Measurements from ENCODE around the gene HIC1. TPM values are rescaled to one million over a fixed set of nuclear protein-coding genes. Genes with fewer than 3 reads are reported as not detected.

HIC1 gene
- total RNA-seq, 1 donor from 2014 or later: 23.5 TPM

GRCh38 chr17:2093349-2093748 is 38.4 kb downstream of the HIC1 start:
- Histone ChIP-seq H3K27me3 (ENCODE audit: control insufficient read depth in 3 of 3, insufficient read depth in 3 of 3, low read length in 3 of 3) (no peaks in the 10 kb centered on the region), H3K4me1 (ENCODE audit: control insufficient read depth in 3 of 3, insufficient read depth in 3 of 3, low read length in 3 of 3) (peaks cover 26 to 32% (median 28%) of the 10 kb centered on the region in 3 donors), H3K36me3 (ENCODE audit: control insufficient read depth in 3 of 3, insufficient read depth in 3 of 3, low read length in 3 of 3) (no peaks in the 10 kb centered on the region), H3K9ac (ENCODE audit: low read depth in 1 of 3, low read length in 3 of 3) (peak overlapping the region in 1 of 3 donors; percentile 33), H3K4me3 (ENCODE audit: low read length in 3 of 3) (no peak overlapping the region), H3K27ac (ENCODE audit: low read depth, low read length) (no peak overlapping the region), H3K9me3 (ENCODE audit: control insufficient read depth in 3 of 3, low read length in 3 of 3) (no peaks in the 10 kb centered on the region)

- H3K9ac ChIP-seq (ENCODE audit: low read depth in 1 of 3, low read length in 3 of 3): peak overlapping the region in 2 of 3 donors; percentile 54 to 62
- H3K27ac ChIP-seq (ENCODE audit: low read depth, low read length): peak overlapping the region; percentile 29
- no peaks in the 10 kb centered on the region for H3K27me3 ChIP-seq (ENCODE audit: control insufficient read depth in 3 of 3, insufficient read depth in 3 of 3, low read length in 3 of 3)
- peaks cover 18 to 20% (median 20%) of the 10 kb centered on the region in 3 donors for H3K4me1 ChIP-seq (ENCODE audit: control insufficient read depth in 3 of 3, insufficient read depth in 3 of 3, low read length in 3 of 3)
- H3K4me3 ChIP-seq (ENCODE audit: low read length in 3 of 3): peak overlapping the region in 1 of 3 donors; percentile 6
- H3K36me3 ChIP-seq (ENCODE audit: control insufficient read depth in 3 of 3, insufficient read depth in 3 of 3, low read length in 3 of 3): no peaks in the 10 kb centered on the region
- no peaks in the 10 kb centered on the region for H3K9me3 ChIP-seq (ENCODE audit: control insufficient read depth in 3 of 3, low read length in 3 of 3)
These were observed 40.1 kb downstream of the HIC1 start for GRCh38 chr17:2094891-2095535.

- H3K4me1 ChIP-seq (ENCODE audit: control insufficient read depth in 3 of 3, insufficient read depth in 3 of 3, low read length in 3 of 3): peaks cover 14 to 18% (median 17%) of the 10 kb centered on the region in 3 donors
- peak overlapping the region; percentile 29 for H3K27ac ChIP-seq (ENCODE audit: low read depth, low read length)
- no peaks in the 10 kb centered on the region for H3K27me3 ChIP-seq (ENCODE audit: control insufficient read depth in 3 of 3, insufficient read depth in 3 of 3, low read length in 3 of 3)
- H3K4me3 ChIP-seq (ENCODE audit: low read length in 3 of 3): no peak overlapping the region
- peak overlapping the region in 2 of 3 donors; percentile 54 to 62 for H3K9ac ChIP-seq (ENCODE audit: low read depth in 1 of 3, low read length in 3 of 3)
- H3K36me3 ChIP-seq (ENCODE audit: control insufficient read depth in 3 of 3, insufficient read depth in 3 of 3, low read length in 3 of 3): no peaks in the 10 kb centered on the region
- H3K9me3 ChIP-seq (ENCODE audit: control insufficient read depth in 3 of 3, low read length in 3 of 3): no peaks in the 10 kb centered on the region
These were observed 40.6 kb downstream of the HIC1 start for GRCh38 chr17:2095536-2095910.

GRCh38 chr17:2101448-2102257 is 46.8 kb downstream of the HIC1 start:
- peak overlapping the region in 1 of 3 donors; percentile 41 for H3K9ac ChIP-seq (ENCODE audit: low read depth in 1 of 3, low read length in 3 of 3)
- H3K9me3 ChIP-seq (ENCODE audit: control insufficient read depth in 3 of 3, low read length in 3 of 3): no peaks in the 10 kb centered on the region
- H3K36me3 ChIP-seq (ENCODE audit: control insufficient read depth in 3 of 3, insufficient read depth in 3 of 3, low read length in 3 of 3): no peaks in the 10 kb centered on the region
- H3K4me3 ChIP-seq (ENCODE audit: low read length in 3 of 3): no peak overlapping the region
- peaks cover 8 to 19% (median 12%) of the 10 kb centered on the region in 3 donors for H3K4me1 ChIP-seq (ENCODE audit: control insufficient read depth in 3 of 3, insufficient read depth in 3 of 3, low read length in 3 of 3)
- H3K27ac ChIP-seq (ENCODE audit: low read depth, low read length): no peak overlapping the region
- H3K27me3 ChIP-seq (ENCODE audit: control insufficient read depth in 3 of 3, insufficient read depth in 3 of 3, low read length in 3 of 3): no peaks in the 10 kb centered on the region

GRCh38 chr17:2102931-2103809 is 48.3 kb downstream of the HIC1 start:
- Histone ChIP-seq H3K36me3 (ENCODE audit: control insufficient read depth in 3 of 3, insufficient read depth in 3 of 3, low read length in 3 of 3) (no peaks in the 10 kb centered on the region), H3K4me3 (ENCODE audit: low read length in 3 of 3) (no peak overlapping the region), H3K27ac (ENCODE audit: low read depth, low read length) (no peak overlapping the region), H3K9ac (ENCODE audit: low read depth in 1 of 3, low read length in 3 of 3) (no peak overlapping the region), H3K27me3 (ENCODE audit: control insufficient read depth in 3 of 3, insufficient read depth in 3 of 3, low read length in 3 of 3) (no peaks in the 10 kb centered on the region), H3K4me1 (ENCODE audit: control insufficient read depth in 3 of 3, insufficient read depth in 3 of 3, low read length in 3 of 3) (peaks cover 23 to 29% (median 25%) of the 10 kb centered on the region in 3 donors), H3K9me3 (ENCODE audit: control insufficient read depth in 3 of 3, low read length in 3 of 3) (no peaks in the 10 kb centered on the region)

- H3K9ac ChIP-seq (ENCODE audit: low read depth in 1 of 3, low read length in 3 of 3): peak overlapping the region in 1 of 3 donors; percentile 28
- peak overlapping the region; percentile 38 for H3K27ac ChIP-seq (ENCODE audit: low read depth, low read length)
- H3K4me1 ChIP-seq (ENCODE audit: control insufficient read depth in 3 of 3, insufficient read depth in 3 of 3, low read length in 3 of 3): peaks cover 23 to 29% (median 25%) of the 10 kb centered on the region in 3 donors
- H3K27me3 ChIP-seq (ENCODE audit: control insufficient read depth in 3 of 3, insufficient read depth in 3 of 3, low read length in 3 of 3): no peaks in the 10 kb centered on the region
- H3K4me3 ChIP-seq (ENCODE audit: low read length in 3 of 3): no peak overlapping the region
- no peaks in the 10 kb centered on the region for H3K9me3 ChIP-seq (ENCODE audit: control insufficient read depth in 3 of 3, low read length in 3 of 3)
- H3K36me3 ChIP-seq (ENCODE audit: control insufficient read depth in 3 of 3, insufficient read depth in 3 of 3, low read length in 3 of 3): no peaks in the 10 kb centered on the region
These were observed 50.8 kb downstream of the HIC1 start for GRCh38 chr17:2105663-2106062.

GRCh38 chr17:2106308-2106955 is 51.5 kb downstream of the HIC1 start:
- H3K36me3 ChIP-seq (ENCODE audit: control insufficient read depth in 3 of 3, insufficient read depth in 3 of 3, low read length in 3 of 3): no peaks in the 10 kb centered on the region
- peak overlapping the region in 1 of 3 donors; percentile 5 for H3K4me3 ChIP-seq (ENCODE audit: low read length in 3 of 3)
- peak overlapping the region in 1 of 3 donors; percentile 30 for H3K9ac ChIP-seq (ENCODE audit: low read depth in 1 of 3, low read length in 3 of 3)
- peak overlapping the region; percentile 57 for H3K27ac ChIP-seq (ENCODE audit: low read depth, low read length)
- H3K4me1 ChIP-seq (ENCODE audit: control insufficient read depth in 3 of 3, insufficient read depth in 3 of 3, low read length in 3 of 3): peaks cover 23 to 25% (median 24%) of the 10 kb centered on the region in 3 donors
- H3K27me3 ChIP-seq (ENCODE audit: control insufficient read depth in 3 of 3, insufficient read depth in 3 of 3, low read length in 3 of 3): no peaks in the 10 kb centered on the region
- no peaks in the 10 kb centered on the region for H3K9me3 ChIP-seq (ENCODE audit: control insufficient read depth in 3 of 3, low read length in 3 of 3)

- H3K4me3 ChIP-seq (ENCODE audit: low read length in 3 of 3): no peak overlapping the region
- H3K27me3 ChIP-seq (ENCODE audit: control insufficient read depth in 3 of 3, insufficient read depth in 3 of 3, low read length in 3 of 3): no peaks in the 10 kb centered on the region
- H3K4me1 ChIP-seq (ENCODE audit: control insufficient read depth in 3 of 3, insufficient read depth in 3 of 3, low read length in 3 of 3): peaks cover 19% of the 10 kb centered on the region in 3 donors
- no peaks in the 10 kb centered on the region for H3K9me3 ChIP-seq (ENCODE audit: control insufficient read depth in 3 of 3, low read length in 3 of 3)
- peak overlapping the region; percentile 57 for H3K27ac ChIP-seq (ENCODE audit: low read depth, low read length)
- H3K9ac ChIP-seq (ENCODE audit: low read depth in 1 of 3, low read length in 3 of 3): peak overlapping the region in 1 of 3 donors; percentile 1
- no peaks in the 10 kb centered on the region for H3K36me3 ChIP-seq (ENCODE audit: control insufficient read depth in 3 of 3, insufficient read depth in 3 of 3, low read length in 3 of 3)
These were observed 52.1 kb downstream of the HIC1 start for GRCh38 chr17:2107050-2107449.

GRCh38 chr17:2107506-2107905 is 52.6 kb downstream of the HIC1 start:
- H3K4me1 ChIP-seq (ENCODE audit: control insufficient read depth in 3 of 3, insufficient read depth in 3 of 3, low read length in 3 of 3): peaks cover 19% of the 10 kb centered on the region in 3 donors
- no peaks in the 10 kb centered on the region for H3K9me3 ChIP-seq (ENCODE audit: control insufficient read depth in 3 of 3, low read length in 3 of 3)
- peak overlapping the region in 1 of 3 donors; percentile 1 for H3K9ac ChIP-seq (ENCODE audit: low read depth in 1 of 3, low read length in 3 of 3)
- no peaks in the 10 kb centered on the region for H3K36me3 ChIP-seq (ENCODE audit: control insufficient read depth in 3 of 3, insufficient read depth in 3 of 3, low read length in 3 of 3)
- no peak overlapping the region for H3K4me3 ChIP-seq (ENCODE audit: low read length in 3 of 3)
- peak overlapping the region; percentile 57 for H3K27ac ChIP-seq (ENCODE audit: low read depth, low read length)
- H3K27me3 ChIP-seq (ENCODE audit: control insufficient read depth in 3 of 3, insufficient read depth in 3 of 3, low read length in 3 of 3): no peaks in the 10 kb centered on the region
